OCI-LY3 (cell line): ENCODE results near the gene SDK2.

Experiments used
- CTCF ChIP-seq: fragments of 200-600, 300-600 bp; sonication (generic); IDR thresholded peaks from 2 replicates; pipeline ENCODE4 v1.5.1; 2014; ENCODE audit warnings: antibody characterized with exemption, low read length, low read depth
- EZH2phosphoT487 ChIP-seq: fragments of 200-600 bp; shearing (Covaris generic); IDR thresholded peaks from 2 replicates; pipeline ENCODE4 v1.6.1; 2018; ENCODE audit warnings: antibody characterized with exemption, mixed run types, low read depth

GRCh38 chr17:73513426-73513825 is 130.8 kb downstream of the SDK2 start:
- no peak for TF ChIP-seq EZH2phosphoT487
- no peak for TF ChIP-seq CTCF
